SK-N-SH treated with all-trans-retinoic acid at 6 μM for 48 hours (cell line): ENCODE data around the gene NAALADL2.

Experiments
- ARNTL ChIP-seq: fragments of 450-650 bp; formaldehyde crosslinking; IDR thresholded peaks from 2 replicates; pipeline ENCODE4 v1.5.0; 2020; ENCODE audit warnings: low read depth, mild to moderate bottlenecking, moderate library complexity, borderline replicate concordance
- BACH2 ChIP-seq: fragments of 250-450 bp; sonication (Bioruptor Pico); IDR thresholded peaks from 2 replicates; pipeline ENCODE4 v1.9.0; 2021; ENCODE audit warnings: mild to moderate bottlenecking, borderline replicate concordance
- GLIS3 ChIP-seq: fragments of 250-450 bp; sonication (Bioruptor Pico); IDR thresholded peaks from 2 replicates; pipeline ENCODE4 v1.5.0; 2020; ENCODE audit warnings: mild to moderate bottlenecking, moderate library complexity
- OSR1 ChIP-seq: fragments of 250-450 bp; sonication (Bioruptor Pico); IDR thresholded peaks from 2 replicates; pipeline ENCODE4 v1.8.0; 2022; ENCODE audit warnings: moderate library complexity, mild to moderate bottlenecking, inconsistent platforms
- PPARA ChIP-seq: fragments of 250-450 bp; sonication (Bioruptor Pico); IDR thresholded peaks from 2 replicates; pipeline ENCODE4 v1.5.0; 2020; ENCODE audit warnings: mild to moderate bottlenecking, borderline replicate concordance
- RARB ChIP-seq: fragments of 250-450 bp; sonication (Bioruptor Pico); IDR thresholded peaks from 2 replicates; pipeline ENCODE4 v1.8.0; 2021; ENCODE audit warnings: mild to moderate bottlenecking, moderate library complexity
- SNAI2 ChIP-seq: fragments of 250-450 bp; sonication (Bioruptor Pico); IDR thresholded peaks from 2 replicates; pipeline ENCODE4 v1.5.0; 2020; ENCODE audit warnings: mild to moderate bottlenecking, moderate library complexity
- ZC3H10 ChIP-seq: fragments of 250-450 bp; sonication (Bioruptor Pico); IDR thresholded peaks from 2 replicates; pipeline ENCODE4 v1.5.1; 2021; ENCODE audit warnings: mild to moderate bottlenecking, moderate library complexity
- ZNF8 ChIP-seq: fragments of 450-650 bp; formaldehyde crosslinking; IDR thresholded peaks from 2 replicates; pipeline ENCODE4 v1.5.0; 2020; ENCODE audit warnings: mild to moderate bottlenecking, moderate library complexity
- TF ChIP-seq, protein P1 (sequence below): fragments of 250-450 bp; sonication (Bioruptor Pico); IDR thresholded peaks from 2 replicates; pipeline ENCODE4 v1.8.0; 2020; ENCODE audit warnings: mild to moderate bottlenecking, moderate library complexity, borderline replicate concordance
- TF ChIP-seq, protein P2 (sequence below): fragments of 250-450 bp; sonication (Bioruptor Pico); IDR thresholded peaks from 2 replicates; pipeline ENCODE4 v1.5.1; 2020; ENCODE audit warnings: low read depth, mild to moderate bottlenecking, moderate library complexity

DNA sequence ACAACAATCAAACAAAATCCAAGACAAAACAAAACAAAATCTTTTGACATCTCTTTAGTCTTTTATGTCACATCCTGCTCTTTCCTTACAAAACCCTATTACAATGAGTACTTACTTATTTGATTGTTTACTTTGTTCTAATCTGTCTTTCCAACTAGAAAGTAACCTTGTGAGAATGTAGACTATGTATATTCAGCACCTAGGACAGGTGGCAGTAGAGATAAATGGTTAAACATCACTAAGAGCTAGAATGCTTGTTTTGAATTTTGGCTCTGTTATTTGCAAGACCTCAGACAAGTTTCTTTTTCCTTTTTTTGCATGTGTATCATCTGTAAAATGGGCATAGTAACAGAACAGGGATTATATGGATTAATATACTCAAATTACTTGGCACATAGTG, 33.1 kb upstream of the NAALADL2 start:
- TF ChIP-seq GLIS3 (no peak), ZNF8 (no peak), ARNTL (no peak), SNAI2 (CRISPR knock-in tag) (no peak), OSR1 (CRISPR knock-in tag) (no peak), ZC3H10 (no peak), RARB (CRISPR knock-in tag) (no peak), BACH2 (no peak), PPARA (CRISPR knock-in tag) (no peak)
- TF ChIP-seq, protein P1, sequence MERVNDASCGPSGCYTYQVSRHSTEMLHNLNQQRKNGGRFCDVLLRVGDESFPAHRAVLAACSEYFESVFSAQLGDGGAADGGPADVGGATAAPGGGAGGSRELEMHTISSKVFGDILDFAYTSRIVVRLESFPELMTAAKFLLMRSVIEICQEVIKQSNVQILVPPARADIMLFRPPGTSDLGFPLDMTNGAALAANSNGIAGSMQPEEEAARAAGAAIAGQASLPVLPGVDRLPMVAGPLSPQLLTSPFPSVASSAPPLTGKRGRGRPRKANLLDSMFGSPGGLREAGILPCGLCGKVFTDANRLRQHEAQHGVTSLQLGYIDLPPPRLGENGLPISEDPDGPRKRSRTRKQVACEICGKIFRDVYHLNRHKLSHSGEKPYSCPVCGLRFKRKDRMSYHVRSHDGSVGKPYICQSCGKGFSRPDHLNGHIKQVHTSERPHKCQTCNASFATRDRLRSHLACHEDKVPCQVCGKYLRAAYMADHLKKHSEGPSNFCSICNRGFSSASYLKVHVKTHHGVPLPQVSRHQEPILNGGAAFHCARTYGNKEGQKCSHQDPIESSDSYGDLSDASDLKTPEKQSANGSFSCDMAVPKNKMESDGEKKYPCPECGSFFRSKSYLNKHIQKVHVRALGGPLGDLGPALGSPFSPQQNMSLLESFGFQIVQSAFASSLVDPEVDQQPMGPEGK (CRISPR knock-in tag): no peak
- TF ChIP-seq, protein P2, sequence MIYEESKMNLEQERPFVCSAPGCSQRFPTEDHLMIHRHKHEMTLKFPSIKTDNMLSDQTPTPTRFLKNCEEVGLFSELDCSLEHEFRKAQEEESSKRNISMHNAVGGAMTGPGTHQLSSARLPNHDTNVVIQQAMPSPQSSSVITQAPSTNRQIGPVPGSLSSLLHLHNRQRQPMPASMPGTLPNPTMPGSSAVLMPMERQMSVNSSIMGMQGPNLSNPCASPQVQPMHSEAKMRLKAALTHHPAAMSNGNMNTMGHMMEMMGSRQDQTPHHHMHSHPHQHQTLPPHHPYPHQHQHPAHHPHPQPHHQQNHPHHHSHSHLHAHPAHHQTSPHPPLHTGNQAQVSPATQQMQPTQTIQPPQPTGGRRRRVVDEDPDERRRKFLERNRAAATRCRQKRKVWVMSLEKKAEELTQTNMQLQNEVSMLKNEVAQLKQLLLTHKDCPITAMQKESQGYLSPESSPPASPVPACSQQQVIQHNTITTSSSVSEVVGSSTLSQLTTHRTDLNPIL (CRISPR knock-in tag): no peak
